ENCODE data around the gene MT1M. TPM values are rescaled to one million over a fixed set of nuclear protein-coding genes. Genes with fewer than 3 reads are reported as not detected.
"Not testable (repeated sequence)": the region's sequence is repeated elsewhere in the genome, so short reads cannot be mapped to it uniquely, and the experiment has no call there.

MT1M gene
- total RNA-seq, 1 donor from 2014 or later: 4.6 TPM

GRCh38 chr16:56608876-56609462 is 23.5 kb upstream of the MT1M start:
- DNase-seq (ENCODE audit: low spot score): no peak

- peak; percentile 82 for DNase-seq (ENCODE audit: low spot score)
Measured at GRCh38 chr16:56609463-56609921, 23.0 kb upstream of the MT1M start.

- peak; percentile 33 for DNase-seq (ENCODE audit: low spot score)
Measured at GRCh38 chr16:56610017-56610608, 22.3 kb upstream of the MT1M start.

GRCh38 chr16:56610609-56611111 is 21.8 kb upstream of the MT1M start:
- no peak for DNase-seq (ENCODE audit: low spot score)

GRCh38 chr16:56611281-56611833 is 21.1 kb upstream of the MT1M start:
- DNase-seq (ENCODE audit: low spot score): no peak

GRCh38 chr16:56613706-56614105 is 18.8 kb upstream of the MT1M start:
- no peak for DNase-seq (ENCODE audit: low spot score)

GRCh38 chr16:56614549-56614991 is 17.9 kb upstream of the MT1M start:
- DNase-seq (ENCODE audit: low spot score): no peak

GRCh38 chr16:56615353-56615752 is 17.1 kb upstream of the MT1M start:
- no peak for DNase-seq (ENCODE audit: low spot score)

GRCh38 chr16:56616608-56617211 is 15.7 kb upstream of the MT1M start:
- DNase-seq (ENCODE audit: low spot score): no peak

GRCh38 chr16:56617212-56618085 is 15.0 kb upstream of the MT1M start:
- DNase-seq (ENCODE audit: low spot score): peak; percentile 67

GRCh38 chr16:56618138-56618537 is 14.3 kb upstream of the MT1M start:
- DNase-seq (ENCODE audit: low spot score): no peak

GRCh38 chr16:56620339-56620897 is 12.0 kb upstream of the MT1M start:
- DNase-seq (ENCODE audit: low spot score): no peak

GRCh38 chr16:56621665-56622445 is 10.6 kb upstream of the MT1M start:
- DNase-seq (ENCODE audit: low spot score): not testable (repeated sequence)

GRCh38 chr16:56623184-56623583 is 9.3 kb upstream of the MT1M start:
- not testable (repeated sequence) for DNase-seq (ENCODE audit: low spot score)

GRCh38 chr16:56623637-56624036 is 8.8 kb upstream of the MT1M start:
- no peak for DNase-seq (ENCODE audit: low spot score)

- peak; percentile 60 for DNase-seq (ENCODE audit: low spot score)
Measured at GRCh38 chr16:56625140-56625942, 7.1 kb upstream of the MT1M start, which contains the start of gene MT1E. MT1E (plus strand) TSS chr16:56625781; CDS start chr16:56625852, 71 bp downstream.

- peak; percentile 57 for DNase-seq (ENCODE audit: low spot score)
Measured at GRCh38 chr16:56625943-56626654, 6.4 kb upstream of the MT1M start.

- no peak for DNase-seq (ENCODE audit: low spot score)
Measured at GRCh38 chr16:56626685-56627084, 5.8 kb upstream of the MT1M start.

Data from mucosa of gallbladder (tissue), 1 donor.